CD4-positive, alpha-beta T cell treated with Interleukin-2 at 100 ng/mL for 4 hours (primary cell): ENCODE data around the gene MBNL1.
"Not testable (repeated sequence)": the region's sequence is repeated elsewhere in the genome, so short reads cannot be mapped to it uniquely, and the experiment has no call there.

Experiments
- DNase-seq: peaks from one replicate; pipeline ENCODE4 v3.0.0-alpha.2; 2020; ENCODE audit warnings: low spot score

MBNL1 gene

GRCh38 chr3:152319831-152320617, 51.3 kb downstream of the MBNL1 start:
- no peak for DNase-seq

DNA sequence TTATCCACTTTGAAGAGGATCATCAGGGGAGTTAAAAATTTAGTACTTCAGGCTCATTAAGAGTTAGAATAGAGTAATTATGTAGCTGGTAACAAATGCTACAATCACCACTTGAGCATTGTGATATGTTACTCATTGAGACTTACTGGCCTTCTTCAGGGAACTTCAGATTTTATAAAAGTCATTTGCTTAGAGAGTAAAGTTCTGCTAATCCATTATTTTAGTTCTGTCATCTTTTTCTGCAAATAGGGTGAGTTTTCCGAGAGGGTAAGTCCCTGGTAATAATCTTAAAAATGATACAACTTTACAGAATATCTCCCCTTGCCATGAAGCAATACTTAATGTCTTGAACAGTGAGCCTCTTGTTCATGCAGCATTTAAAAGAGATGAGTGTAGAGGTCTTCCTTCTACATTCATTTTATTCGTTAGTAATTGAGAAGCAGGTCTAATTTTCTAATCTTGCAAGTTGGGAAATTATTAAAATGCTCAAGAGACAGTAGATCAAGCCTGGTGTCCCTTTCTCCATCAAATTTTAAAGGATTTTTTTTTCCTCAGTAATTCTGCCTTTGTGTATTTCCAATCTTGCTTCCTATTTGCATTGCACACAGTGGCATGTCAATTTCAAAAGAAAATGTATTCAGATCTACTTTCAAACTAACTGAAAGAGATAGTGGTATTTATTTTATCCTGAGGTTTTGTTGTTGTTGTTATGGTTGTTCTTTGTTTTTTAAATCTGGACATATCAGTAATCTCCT, 52.6 kb downstream of the MBNL1 start:
- DNase-seq = no peak

DNA sequence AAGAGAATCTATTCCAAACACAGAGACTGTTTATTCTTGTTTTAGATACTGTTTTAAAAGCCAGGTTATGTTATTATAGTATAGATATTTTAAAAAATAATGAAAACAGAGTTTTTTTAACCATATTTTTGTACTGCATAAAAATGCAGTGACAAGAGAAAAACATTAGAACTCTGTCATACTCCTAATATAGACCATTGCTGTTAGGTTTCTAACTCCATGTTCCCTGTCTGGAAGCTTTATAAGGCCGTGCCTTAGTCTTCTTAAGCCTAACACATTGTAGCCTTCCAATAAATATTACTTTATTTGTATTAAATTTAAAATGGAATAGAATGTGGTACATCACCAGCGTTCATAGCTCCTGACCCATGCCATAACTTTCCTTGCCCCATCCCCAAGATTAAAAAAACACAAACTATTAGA, 53.2 kb downstream of the MBNL1 start:
- no peak for DNase-seq

DNA sequence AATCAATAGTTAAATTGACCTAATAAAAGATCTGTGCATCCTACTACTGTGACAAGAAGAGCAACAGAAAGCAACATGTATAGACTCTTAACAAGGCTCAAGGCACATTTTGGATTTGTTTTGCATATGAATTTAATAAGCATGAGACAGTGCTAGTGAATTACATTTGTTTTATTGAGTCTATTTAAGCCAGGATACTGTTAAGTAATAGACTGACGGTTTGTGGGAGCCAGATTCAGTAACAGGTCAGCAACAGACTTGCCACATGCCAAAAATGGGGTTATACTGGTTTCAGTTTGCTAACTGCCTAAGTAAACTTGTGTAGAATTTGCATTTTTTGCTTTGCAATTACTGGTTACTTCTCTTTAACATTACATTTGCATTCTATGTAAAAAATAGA, 54.0 kb downstream of the MBNL1 start:
- no peak for DNase-seq

DNA sequence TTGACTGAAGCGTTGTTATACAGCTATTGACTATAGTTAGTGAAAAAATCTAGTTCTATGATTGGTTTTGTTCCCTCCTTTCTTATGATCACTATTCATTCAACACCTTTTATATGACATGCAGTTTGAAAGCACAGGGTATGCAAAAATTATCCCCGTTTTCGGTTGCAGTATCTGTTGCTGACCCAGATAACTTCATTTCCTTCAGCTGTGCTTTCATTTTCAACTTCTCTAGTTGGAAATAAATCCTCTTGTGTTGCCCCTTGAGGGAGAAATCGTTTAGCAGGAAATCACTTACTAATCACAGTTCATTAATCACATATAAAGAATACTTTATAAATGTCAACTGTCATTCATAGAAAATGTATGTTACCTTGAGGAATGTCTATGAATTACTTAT, 55.1 kb downstream of the MBNL1 start:
- DNase-seq = peak; percentile 29

DNA sequence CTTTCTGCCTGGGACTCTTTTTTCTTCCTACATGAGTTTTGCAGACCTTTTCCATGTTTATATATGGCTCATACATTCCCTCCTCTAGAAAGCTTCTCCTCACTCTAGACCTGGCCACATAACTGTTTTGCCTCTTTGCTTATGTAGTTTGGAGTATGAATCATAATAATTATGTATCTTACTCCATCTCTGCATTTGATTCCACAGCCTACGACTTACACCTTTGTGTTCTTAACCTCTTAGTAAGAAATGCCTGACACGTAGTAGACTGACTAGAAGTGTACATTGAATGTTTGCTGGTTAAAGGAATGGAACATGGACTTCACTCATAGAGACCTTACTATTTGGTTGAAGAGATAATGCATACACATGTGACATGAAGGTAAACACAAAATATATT, 56.4 kb downstream of the MBNL1 start:
- DNase-seq = no peak

- DNase-seq = no peak
These were observed 58.5 kb downstream of the MBNL1 start for GRCh38 chr3:152327203-152327602.

GRCh38 chr3:152328841-152329240, 60.1 kb downstream of the MBNL1 start:
- DNase-seq = no peak

- DNase-seq = no peak
These were observed 61.8 kb downstream of the MBNL1 start for GRCh38 chr3:152330559-152330958.

DNA sequence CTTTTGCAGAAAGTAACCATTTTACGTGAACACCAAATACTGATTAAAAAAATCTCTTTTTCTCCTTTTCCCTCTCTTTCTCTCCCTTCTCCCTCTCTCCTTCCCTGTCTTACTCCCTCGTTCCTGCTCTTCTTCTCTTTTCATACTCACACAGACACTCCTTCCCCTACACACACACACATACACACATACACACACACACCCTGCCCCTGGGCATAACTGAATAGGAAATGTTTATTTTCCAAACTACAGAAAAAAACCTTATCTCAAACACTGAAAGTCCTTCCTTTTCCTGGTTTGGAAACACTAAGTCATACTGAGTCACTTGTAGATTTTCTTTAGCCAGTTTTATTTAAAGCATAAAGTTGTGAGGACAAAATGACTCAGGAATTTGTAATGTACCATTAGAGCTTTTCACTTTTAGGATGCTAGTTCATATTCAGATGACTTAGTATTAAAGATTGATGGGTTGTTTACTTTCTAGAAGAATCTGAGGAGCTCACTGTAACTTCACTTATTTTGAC, 62.4 kb downstream of the MBNL1 start:
- no peak for DNase-seq

GRCh38 chr3:152331998-152332397, 63.3 kb downstream of the MBNL1 start:
- no peak for DNase-seq

GRCh38 chr3:152333928-152334327, 65.2 kb downstream of the MBNL1 start:
- no peak for DNase-seq

DNA sequence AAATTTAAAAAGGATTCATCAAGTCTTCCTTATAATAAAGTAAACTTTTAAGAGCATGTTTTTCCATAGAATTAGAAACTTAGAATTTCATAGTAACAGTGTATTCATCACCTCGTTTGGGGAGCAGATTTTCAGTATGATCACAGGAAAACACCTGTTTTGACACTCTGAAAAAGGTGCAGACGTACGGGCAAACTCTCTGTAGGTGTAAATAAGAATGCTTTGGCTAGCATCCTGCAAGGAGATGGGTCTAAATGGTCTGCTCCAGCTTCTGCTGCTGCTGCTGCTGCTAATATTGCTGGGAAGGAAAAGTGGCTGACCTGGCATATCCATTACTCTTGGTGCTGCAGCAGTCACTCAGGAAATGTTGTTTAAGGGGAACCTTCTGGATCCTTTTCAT, 66.0 kb downstream of the MBNL1 start:
- no peak for DNase-seq

DNA sequence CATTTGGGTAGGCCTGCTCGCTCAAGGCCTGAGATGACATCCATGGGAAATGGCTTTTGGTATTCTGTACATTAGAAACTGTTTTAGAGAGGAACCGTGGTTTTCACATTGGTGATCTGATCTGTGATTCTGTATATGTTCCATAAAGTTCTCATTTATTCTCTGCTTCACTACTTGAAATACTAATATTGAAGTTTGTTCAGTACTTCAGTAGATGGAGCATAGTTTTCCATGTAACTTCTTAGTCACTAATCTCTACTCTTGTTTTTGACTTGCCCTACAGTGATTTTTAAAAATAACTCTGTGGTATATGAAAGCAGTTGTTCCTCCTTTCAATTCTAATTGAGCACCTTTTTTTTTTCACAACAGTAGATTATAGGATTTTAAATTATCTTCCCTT, 66.5 kb downstream of the MBNL1 start:
- no peak for DNase-seq

GRCh38 chr3:152337337-152337736, 68.6 kb downstream of the MBNL1 start:
- DNase-seq = not testable (repeated sequence)

DNA sequence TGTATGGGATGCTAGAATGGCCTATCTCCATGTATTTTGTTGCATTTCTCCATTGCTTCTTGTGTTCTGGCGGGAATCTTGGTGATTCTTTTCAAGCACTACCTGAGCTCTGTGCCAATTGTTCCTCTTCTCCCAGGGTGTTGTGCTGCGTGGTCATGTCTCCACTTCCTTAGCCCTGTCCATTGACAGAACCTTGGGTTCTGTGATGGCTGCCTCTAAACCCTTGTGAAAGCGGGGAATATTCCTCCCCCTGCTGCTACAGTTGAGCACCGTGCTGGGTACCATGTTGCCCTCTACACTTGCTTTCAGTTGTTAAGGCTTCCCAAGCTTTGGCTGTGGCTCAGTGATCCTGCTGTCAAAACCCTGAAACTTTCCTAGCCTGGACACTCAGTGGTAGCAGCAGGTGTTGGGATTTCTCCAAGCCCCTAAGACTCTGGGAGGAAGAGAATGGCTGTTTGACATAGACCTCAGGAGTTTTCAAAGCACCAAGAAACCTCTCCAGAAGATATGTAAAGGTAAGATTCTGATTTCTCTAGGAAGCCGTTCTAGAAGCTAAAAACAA, 69.5 kb downstream of the MBNL1 start:
- no peak for DNase-seq

GRCh38 chr3:152339881-152340505, 71.3 kb downstream of the MBNL1 start:
- no peak for DNase-seq

DNA sequence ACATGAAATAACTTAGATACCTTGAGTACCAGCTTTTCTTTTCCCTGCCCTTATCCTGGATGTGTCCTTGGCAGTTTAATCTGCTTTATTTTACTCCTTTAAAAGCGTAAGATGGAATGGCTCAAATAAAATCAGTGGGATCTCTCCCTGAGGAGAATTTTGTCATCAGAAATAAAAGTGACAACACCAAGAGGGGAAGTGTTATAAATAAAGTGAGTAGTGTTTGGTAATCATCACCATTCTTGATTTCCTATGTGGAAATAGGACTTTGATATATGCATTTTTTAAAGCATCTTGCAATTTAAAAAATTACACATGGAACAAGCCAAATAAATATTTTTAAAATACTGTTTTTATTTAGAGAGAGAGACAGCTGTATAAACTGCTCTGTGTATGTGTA, 76.5 kb downstream of the MBNL1 start:
- no peak for DNase-seq

GRCh38 chr3:152346058-152346457, 77.3 kb downstream of the MBNL1 start:
- no peak for DNase-seq

- DNase-seq = no peak
These were observed 78.0 kb downstream of the MBNL1 start for GRCh38 chr3:152346740-152347139.

GRCh38 chr3:152348436-152349177, 79.9 kb downstream of the MBNL1 start:
- no peak for DNase-seq

DNA sequence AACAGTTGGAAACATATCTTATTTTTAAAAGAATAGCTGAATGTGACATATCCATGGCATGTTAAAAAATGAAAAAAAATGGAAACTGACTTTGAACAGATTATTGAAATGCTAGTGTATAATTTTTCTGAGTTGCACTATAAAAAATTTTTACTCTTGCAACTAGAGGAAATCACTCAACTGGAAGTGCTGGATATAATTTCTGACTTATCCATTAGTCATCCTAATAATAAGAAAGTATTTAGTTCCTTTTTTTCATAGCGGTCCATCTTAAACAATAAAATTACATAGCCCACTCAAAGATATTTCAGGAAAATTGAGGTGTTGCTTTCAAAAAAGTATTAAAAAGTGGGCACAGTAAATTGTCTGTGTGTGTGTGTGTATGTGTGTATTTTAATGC, 80.7 kb downstream of the MBNL1 start:
- no peak for DNase-seq
